ENCODE results near the gene PARD3. TPM values are rescaled to one million over a fixed set of nuclear protein-coding genes. Genes with fewer than 3 reads are reported as not detected.

PARD3 gene
- total RNA-seq, 1 donor from 2014 or later, result 0.93 TPM

DNA sequence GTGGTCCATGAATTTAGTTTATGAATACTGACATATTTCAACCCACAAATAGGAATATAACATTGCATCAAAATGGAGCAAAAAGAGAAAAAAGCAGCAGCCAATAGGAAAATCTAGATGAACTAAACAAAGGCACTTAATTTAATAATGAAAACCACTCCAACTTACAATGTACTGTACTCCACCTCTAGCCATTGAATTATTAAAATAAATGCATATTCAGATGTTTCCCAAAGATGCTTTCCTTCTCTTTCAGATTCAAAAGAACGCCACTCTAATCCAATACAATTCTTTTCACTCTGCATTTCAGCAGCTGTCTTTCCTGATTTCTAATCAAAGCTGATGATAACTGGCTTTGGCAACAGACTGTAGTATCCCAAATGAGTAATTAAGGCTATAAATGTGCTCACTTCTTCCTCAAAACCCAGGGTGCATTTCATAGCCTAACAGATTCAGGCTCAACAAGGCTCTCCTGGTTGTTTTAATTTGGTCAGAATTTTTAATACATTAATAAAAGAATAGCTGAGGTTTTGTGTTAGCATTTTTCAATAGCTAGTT lies 577.1 kb downstream of the PARD3 start:
- intact Hi-C loops (cut with micrococcal nuclease), result no loop called here

DNA sequence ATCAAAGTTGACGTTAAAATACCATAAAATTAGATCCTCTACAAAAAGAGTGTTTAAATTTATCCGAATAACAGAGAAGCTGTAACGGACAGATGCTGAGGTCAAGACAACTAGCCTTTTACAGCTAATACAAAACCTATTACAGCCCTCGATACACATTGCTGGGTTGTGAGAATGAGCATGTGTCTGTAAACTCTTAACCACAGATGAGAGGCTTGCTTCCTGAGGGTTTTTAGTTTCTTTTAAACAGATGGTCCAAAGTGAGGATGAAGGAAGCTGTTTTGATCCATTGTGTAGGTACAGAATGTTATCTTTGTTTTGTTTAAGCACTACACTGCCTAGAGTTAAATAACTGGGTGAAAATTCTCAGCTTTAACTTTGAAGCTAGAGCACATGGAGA lies 578.2 kb downstream of the PARD3 start:
- intact Hi-C loops (cut with micrococcal nuclease), result no loop called here

DNA sequence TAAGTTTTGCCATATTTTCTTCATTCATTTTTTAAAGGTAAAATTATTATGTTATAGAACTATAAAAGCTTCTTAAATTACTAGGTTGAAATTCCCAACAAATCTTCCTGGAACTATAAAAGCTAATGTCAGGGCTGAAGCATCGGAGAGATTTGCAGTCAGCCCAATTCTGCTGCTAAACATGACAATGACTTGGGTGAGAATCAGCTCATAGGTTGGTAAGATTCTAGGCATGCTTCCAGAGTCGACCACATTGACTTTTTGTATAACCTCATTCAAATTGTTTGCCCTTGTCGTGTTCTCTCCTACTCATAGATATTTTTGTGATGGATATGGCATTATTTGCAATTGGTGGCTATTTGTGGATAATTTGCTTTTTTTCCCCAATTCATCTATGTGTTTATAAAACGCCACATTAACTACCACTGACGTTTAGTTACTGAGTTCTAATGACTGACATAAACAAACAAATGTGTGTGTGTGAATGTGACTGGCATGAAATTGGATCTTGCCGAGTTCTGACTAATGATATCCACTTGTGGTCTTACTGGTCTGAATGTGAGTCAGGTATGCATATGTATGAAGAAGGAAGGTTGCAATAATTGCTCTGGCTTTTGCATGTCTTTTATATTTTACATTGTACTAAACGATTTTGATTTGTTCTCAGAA lies 579.8 kb downstream of the PARD3 start:
- intact Hi-C loops (cut with micrococcal nuclease), result no loop called here

DNA sequence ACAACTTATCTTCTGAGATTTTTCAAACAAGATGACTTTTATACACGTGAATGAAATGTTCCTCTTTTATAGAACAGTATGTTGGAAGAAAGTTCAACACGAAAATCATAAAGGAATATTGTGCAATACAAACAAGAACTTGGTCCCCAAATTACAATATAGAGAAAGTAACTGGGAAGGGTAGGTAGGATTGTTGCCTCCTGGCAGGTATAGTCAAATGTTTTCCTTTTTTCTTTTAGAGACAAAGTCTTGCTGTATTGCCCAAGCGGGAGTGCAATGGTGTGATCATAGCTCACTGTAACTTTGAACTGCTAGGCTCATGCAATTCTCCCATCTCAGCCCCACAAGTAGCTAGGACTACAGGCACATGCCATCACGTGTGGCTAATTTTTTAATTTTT lies 582.6 kb downstream of the PARD3 start:
- intact Hi-C loops (cut with micrococcal nuclease), result no loop called here

DNA sequence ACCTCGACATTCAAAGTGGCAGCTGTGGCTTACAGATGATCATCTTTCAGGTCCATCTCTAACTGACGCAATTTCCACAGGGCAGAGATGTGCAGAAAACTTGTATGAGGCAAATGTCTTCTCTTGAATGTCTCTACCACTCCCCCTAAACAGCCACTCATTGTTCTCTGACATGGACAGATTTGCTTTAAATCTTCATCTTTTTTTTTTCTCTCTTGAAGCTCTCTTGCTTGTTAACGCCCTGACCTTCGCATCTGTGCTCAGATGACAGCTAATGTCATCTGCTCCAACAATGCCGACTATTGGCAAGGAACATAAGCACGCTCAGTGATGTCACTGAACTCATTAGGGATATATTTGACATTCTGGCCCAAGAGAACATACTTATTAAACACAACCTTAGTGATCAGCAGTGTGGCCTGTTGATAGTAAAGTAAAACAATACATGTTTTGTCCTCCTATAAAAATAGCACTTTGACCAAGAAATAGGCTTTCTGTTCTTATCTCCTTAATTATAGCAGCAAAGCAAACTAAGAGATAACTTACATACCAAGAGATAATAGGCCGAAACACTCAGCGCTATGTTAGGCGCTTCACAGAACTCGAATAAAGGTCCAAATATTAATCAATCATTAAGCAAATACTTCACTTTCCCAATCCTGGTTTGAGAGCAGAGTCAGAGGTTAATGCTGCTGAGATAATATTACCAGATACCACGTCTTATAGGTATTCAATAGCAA lies 583.5 kb downstream of the PARD3 start:
- intact Hi-C loops (cut with micrococcal nuclease), result no loop called here

DNA sequence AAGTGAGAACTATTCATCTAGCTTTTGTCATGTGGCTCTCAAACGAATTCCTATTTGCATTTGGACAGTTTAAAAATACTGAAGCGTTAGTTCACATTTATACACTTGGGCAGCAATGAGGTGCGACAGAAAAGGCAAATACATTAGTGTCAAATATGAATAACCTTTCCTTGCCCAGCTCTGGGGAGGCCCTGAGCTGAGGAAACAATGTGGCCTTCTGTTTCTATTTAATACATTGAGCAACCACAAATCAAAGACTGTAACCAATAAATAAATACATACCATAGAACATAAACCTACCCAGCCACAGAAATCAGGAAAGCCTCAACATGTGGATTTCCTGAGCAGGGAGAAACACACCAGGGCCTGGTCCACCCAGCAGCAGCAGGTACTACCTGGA lies 585.2 kb downstream of the PARD3 start:
- intact Hi-C loops (cut with micrococcal nuclease), result no loop called here

DNA sequence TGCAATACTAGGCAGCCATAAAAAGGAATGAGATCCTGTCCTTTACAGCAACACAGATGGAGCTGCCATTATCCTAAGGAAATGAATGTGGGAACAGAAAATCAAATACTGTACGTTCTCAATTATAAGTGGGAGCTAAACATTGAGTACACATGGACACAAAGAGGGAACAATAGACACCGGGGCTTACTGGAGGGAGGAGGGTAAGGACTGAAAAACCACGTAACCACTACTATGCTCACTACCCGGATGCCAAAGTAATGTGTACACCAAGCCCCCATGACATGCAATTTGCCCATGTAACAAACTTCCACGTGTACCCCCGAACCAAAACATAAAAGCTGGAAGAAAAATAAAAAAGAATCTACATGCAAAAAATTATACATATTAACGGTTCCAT lies 587.0 kb downstream of the PARD3 start:
- intact Hi-C loops (cut with micrococcal nuclease), result no loop called here

DNA sequence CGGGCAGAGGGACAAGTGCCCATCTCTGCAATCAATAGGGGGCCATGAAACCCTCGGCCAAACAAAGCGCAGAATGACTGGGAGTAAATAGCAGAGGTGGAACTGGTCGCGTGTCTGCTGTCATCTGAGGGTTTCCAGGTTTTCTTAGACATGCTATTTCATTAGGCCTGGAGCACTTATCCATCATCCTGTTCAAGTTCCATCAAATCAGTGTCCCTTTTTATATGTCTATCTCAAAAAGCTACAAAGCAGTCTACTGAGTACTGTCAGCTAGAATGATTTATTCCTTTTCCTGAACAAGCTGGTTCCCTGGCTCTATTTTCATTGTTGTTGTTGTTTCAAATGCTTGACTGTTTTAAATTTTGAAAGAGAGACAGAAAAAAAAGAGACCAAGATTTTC lies 590.5 kb downstream of the PARD3 start:
- intact Hi-C loops (cut with micrococcal nuclease), result loop anchor here (5.0 kb wide), 1 partner anchor 413 kb away; no protein-coding TSS in a partner anchor

DNA sequence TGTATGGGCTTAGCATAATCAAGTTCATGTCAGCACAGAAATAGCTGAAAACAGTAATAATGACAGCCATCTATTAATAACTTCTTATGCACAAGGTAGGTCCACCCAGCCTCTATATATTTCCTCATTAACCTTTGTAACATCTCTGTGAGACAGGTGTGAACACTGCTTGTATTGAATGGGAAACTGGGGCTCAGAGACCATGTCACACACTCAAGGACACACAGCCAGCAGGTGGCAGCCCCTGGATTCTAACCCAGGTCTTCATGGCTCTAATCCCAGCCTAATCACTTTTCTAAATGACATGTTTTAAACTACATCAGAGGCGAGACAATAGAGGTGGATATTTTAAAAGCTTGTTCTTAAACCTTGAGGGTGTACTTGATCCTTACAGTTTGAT lies 591.4 kb downstream of the PARD3 start:
- intact Hi-C loops (cut with micrococcal nuclease), result loop anchor here (5.0 kb wide), 1 partner anchor 414 kb away; no protein-coding TSS in a partner anchor

DNA sequence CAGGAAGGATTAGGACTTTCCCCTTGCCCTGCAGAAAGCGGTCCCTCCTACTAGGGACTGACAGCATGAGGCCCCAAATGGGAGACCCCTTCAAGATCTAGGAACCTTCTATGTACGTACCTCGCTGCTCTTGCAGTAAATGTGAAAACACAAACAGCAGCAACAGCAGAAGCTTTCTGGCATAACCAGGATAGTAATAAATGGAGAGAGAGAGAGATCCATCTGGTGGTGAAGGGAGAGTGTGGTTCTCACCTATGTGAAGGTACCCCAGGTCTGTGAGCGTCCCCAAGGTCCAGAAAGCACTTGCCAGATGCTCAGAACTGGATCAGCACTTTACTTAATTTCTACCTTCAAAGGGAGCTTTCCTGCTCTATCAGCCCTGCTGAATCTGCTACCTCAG lies 592.7 kb downstream of the PARD3 start:
- intact Hi-C loops (cut with micrococcal nuclease), result loop anchor here (5.0 kb wide), 1 partner anchor 415 kb away; no protein-coding TSS in a partner anchor

DNA sequence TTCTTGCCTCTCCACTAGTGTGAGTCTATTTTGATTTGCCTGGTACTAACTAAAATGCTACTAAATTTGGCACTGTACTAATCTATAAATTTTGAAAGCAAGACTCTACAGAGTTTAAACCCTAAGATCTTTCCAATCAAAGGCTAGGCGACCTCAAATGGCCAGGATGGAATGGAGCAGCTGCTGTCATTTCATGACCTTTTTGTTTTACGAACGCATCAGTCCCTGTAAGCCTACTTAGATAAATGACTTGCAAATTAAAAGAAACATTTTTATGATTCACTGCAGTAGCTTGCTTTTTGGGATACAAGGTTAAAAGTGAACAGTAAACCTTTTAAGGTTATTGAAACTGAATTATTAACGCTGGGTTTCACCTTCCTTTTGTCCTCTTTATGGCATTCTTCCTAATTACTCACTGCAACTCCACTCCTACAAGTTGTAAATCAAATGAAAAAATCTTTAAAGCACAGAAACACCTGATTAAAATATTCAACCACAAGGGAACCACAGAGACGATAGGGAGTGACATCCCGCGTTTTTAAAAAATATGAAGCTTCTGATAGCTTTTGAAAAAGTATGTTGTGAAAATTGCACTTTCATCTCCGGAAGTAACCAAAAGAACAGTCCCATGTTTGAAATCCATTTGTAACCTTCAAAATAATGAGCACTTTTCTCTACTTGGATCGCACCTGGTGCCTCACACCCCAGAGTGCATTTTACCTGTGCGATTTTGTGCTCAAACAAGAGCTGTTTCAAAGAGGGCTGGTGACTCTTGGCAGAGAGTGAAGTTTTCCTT lies 595.1 kb downstream of the PARD3 start:
- intact Hi-C loops (cut with micrococcal nuclease), result loop anchor here (5.0 kb wide), 1 partner anchor 417 kb away; no protein-coding TSS in a partner anchor

DNA sequence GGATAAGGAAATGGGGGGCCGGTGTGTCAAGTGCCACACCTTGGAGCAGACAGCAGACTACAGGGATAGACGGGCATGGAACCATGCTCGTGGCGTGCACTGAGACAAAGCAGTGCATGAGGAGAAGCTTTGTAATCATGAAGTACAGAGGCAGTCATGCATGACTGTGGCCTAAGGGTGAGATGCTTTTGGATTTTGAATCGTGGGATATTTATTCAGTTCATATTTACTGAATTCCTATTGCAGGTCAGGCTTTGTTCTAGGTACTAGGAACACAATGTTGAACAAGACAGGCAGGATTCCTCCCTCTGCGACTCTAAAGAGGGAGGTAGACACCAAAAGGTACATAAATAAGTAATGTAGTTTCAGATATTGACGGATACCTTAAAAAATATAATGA lies 597.6 kb downstream of the PARD3 start:
- intact Hi-C loops (cut with micrococcal nuclease), result no loop called here

DNA sequence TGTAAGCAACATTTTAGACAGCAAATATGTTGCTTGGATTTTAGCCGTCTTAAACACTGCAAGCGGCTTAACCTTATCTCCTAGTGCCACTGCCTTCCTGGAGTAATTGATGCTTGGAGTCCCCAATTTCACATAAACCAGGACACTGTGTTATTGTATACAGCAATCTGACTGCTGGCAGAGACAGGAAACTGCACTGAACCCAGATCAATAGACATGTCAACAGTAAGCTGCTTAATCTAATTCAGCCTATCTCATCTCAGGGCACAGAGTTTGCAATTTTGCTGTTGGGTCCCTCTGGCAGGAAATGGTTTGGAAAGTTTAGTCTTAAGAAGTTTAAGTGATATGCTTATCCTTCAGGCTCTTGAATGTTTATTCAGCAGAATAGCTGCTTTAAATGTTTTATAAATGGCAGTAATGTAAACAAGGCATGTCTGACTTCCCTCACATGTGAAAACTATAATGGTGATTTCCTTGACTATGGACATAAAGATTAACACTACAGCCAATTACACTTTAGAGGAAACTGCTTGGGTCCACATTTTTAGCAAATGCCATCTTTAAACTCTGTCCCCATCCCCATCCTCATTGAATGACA lies 598.6 kb downstream of the PARD3 start:
- intact Hi-C loops (cut with micrococcal nuclease), result no loop called here

DNA sequence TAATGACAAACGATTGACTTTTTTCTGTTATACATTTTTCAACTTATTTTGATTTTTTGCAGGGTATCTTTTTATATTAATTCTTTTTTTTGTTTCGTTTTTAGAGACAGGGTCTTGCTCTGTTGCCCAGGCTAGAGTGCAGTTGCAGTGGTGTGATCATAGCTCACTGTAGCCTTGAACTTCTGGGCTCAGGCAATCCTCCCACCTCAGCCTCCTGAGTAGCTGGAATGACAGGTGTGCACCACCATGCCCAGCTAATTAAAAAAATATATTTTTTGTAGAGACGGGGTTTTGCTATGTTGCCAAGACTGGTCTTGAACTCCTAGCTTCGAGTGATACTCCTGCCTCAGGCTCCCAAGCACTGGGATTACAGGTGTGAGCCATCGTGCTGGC lies 601.3 kb downstream of the PARD3 start:
- intact Hi-C loops (cut with micrococcal nuclease), result no loop called here

DNA sequence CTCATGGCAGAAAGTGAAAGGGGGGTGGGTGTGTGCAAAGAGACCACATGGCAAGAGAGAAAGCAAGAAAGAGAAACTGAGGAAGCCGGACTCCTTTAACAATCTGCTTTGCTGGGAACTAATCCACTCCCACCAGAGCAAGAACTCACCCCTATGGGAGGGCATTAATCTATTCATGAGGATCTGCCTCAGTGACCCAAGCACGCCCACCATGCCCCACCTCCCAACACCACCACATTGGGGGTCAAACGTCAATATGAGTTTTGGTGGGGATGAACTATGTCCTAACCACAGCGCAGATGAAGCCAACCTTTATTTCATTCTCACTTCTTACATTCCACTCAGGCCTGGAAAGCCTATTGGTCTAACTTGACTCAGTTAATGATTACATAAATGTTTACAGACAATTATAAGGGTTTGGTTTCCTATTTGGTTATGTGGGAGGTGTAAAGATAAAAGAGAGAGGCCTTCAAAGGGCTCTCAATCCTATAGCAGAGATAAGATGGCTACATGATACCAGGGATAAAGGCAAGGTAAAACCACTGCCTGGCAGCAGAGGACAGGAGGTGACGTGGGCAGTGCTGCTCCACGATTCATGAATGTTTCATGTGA lies 601.8 kb downstream of the PARD3 start:
- intact Hi-C loops (cut with micrococcal nuclease), result no loop called here

DNA sequence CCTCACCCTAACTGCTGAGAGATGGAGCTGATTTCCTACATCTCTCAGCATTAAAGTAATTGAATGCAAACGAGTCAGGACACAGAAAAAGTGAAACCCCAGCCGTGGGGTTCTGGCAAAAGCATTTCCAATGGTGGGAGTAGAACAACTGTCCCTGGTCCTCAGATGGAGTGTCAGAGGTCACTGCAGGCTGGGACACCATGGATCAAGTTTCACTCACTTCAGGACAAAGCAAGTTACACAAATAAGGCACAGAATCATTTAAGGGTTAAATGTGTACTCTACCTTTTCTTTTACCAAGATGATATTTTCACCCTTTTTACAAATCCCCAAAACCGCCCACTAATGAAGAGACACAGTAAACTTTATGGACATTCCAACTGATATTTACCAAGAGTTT lies 607.8 kb downstream of the PARD3 start:
- intact Hi-C loops (cut with micrococcal nuclease), result no loop called here

DNA sequence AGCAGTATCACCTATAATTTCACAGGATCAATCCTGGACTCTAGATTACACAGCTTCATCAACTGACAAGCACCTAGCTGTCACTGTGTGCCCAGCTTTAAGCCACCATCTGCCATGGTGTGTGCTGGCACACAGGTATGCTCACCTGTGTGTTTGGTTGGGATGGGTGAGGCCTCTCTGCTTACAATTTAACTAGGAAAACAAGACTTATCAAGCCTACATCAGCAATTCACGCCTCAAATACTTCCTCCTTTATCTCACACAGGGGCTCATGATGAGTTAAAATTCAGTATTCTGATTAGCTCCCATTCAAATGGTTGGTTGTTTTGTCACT lies 608.2 kb downstream of the PARD3 start:
- intact Hi-C loops (cut with micrococcal nuclease), result no loop called here

DNA sequence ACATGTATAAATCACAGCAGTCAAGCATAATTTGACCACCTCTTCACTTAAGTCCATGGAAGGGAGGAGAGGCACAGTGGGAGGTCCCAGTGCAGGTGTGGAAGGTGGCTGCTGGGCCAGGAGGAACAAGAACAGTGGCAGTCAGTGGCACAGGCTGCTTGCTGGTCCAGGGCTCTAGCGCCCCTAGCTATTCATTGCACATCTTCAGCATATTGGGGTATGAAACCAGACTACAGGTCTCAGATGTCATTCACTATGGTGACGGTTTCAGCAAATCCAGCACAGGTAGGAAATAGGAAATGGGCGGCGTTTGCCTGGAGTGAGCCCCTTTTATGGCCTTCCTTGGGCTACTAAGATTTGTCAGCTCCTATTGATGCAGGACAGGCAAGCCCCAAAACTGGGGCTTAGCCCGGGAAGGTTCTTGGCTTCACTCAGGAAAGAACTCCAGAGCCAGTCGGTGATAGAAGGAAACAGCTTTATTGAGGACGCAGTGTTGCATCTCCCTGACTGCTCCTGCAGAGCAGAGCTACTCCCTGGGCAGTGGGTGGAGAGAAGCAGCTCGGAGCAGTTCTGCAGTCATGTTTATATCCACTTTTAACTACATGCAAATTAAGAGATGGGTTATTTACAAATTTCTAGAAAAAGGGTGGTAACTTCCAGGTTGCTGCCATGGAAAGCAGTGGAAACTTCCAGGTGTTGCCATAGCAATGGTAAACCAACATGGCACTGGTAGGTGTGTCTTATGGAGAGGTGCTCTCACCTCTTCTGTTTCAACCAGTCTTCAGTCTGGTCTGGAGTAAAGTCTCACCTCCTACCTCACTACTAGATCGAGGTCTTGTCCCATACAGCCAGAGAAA lies 608.8 kb downstream of the PARD3 start:
- intact Hi-C loops (cut with micrococcal nuclease), result no loop called here

DNA sequence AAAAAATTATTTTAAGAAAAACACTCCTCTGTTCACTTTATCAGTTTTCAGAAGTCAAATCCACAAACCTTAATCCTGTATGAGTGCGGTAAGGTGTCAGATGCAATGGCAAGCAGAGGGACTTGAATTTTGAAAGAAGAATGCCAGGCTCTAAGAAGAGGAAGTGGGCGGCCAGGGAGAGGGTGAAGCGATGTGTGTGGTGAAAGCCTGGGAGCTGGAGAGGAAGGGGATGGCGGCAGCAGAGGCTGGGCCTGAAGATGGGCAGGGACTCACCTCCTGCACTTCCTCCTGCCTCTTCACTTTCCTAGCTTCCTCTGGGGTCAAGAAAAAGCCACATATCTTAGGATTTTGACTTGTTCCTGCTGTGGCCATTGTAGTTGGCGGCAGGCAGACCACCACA lies 609.6 kb downstream of the PARD3 start:
- intact Hi-C loops (cut with micrococcal nuclease), result no loop called here

DNA sequence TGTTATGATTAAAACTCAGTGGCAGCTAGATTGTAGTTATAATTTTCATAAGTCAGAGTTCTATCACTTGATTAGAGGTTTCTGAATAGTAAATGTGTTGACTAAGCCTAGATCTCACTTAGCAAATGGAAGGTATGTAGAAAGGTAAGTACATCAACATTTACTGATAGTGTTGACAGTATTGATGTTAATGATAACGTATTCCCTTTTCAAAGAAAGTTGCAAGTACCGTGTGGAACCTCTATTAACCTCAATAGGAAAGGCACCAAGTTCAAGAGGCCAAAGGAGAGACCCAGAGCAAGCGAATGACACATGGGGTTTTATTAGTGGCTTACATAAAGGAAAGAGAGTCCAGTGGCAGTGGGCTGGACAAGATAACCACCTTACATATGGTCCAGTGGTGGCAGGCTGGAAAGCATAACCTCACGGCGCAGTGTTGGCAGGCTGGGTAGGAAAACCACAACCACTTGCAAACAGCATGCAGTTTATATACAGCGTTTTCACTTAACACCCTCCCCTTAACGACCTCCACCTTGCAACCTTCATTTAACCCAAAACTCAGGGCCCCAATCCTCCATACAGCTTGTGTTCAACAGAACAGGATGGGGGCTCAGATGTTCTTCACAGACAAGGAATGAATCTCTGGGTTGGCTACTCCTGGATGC lies 611.0 kb downstream of the PARD3 start:
- intact Hi-C loops (cut with micrococcal nuclease), result no loop called here
